HEK293T (cell line): Measurements from ENCODE around the gene CSNK1D.

Source experiments
- CTCF ChIA-PET: fragments of 350-600 bp; formaldehyde crosslinking; extraction: SDS; loops from one replicate; lab custom pipeline; 2021; ENCODE audit warnings: antibody characterized with exemption, inconsistent platforms; lab: Yijun Ruan, JAX
- POLR2A ChIA-PET: fragments of 350-600 bp; formaldehyde crosslinking; extraction: SDS; loops from one replicate; lab custom pipeline; 2020; ENCODE audit warnings: antibody characterized with exemption, inconsistent platforms; lab: Yijun Ruan, JAX
- DNase-seq: peaks from one replicate; pipeline ENCODE4 v3.0.0; 2012; ENCODE audit warnings: mixed read lengths; ENCODE audit errors: extremely low spot score
- ARNT ChIP-seq: fragments of 450-650 bp; IDR thresholded peaks from 2 replicates; pipeline ENCODE4 v1.6.1; 2017; ENCODE audit warnings: mild to moderate bottlenecking
- BHLHE40 ChIP-seq: fragments of 450-650 bp; IDR thresholded peaks from 2 replicates; pipeline ENCODE4 v1.6.1; 2016; ENCODE audit warnings: mild to moderate bottlenecking, moderate library complexity, borderline replicate concordance
- CTBP1 ChIP-seq: fragments of 450-650 bp; IDR thresholded peaks from 2 replicates; pipeline ENCODE4 v1.6.1; 2016; ENCODE audit warnings: borderline replicate concordance
- ELF4 ChIP-seq: fragments of 450-650 bp; IDR thresholded peaks from 2 replicates; pipeline ENCODE4 v1.6.1; 2017; ENCODE audit warnings: antibody characterized with exemption
- FOXA1 ChIP-seq: fragments of 450-650 bp; IDR thresholded peaks from 2 replicates; pipeline ENCODE4 v1.6.1; 2016; ENCODE audit warnings: mild to moderate bottlenecking
- FOXK2 ChIP-seq: fragments of 450-650 bp; IDR thresholded peaks from 2 replicates; pipeline ENCODE4 v1.6.1; 2016; ENCODE audit warnings: mild to moderate bottlenecking
- FOXM1 ChIP-seq: fragments of 450-650 bp; IDR thresholded peaks from 2 replicates; pipeline ENCODE4 v1.6.1; 2017; ENCODE audit warnings: mild to moderate bottlenecking, borderline replicate concordance
- HDGF ChIP-seq: fragments of 450-650 bp; IDR thresholded peaks from 2 replicates; pipeline ENCODE4 v1.6.1; 2017; ENCODE audit warnings: antibody characterized with exemption, borderline replicate concordance
- L3MBTL2 ChIP-seq: fragments of 450-650 bp; conservative IDR thresholded peaks from 2 replicates; pipeline ENCODE4 v1.6.1; 2016; ENCODE audit warnings: mild to moderate bottlenecking
- LEF1 ChIP-seq: fragments of 450-650 bp; IDR thresholded peaks from 2 replicates; pipeline ENCODE4 v1.6.1; 2017; ENCODE audit warnings: mild to moderate bottlenecking, borderline replicate concordance
- NFRKB ChIP-seq: fragments of 450-650 bp; IDR thresholded peaks from 2 replicates; pipeline ENCODE4 v1.6.1; 2016; ENCODE audit warnings: mild to moderate bottlenecking, moderate library complexity
- SP1 ChIP-seq: fragments of 450-650 bp; IDR thresholded peaks from 2 replicates; pipeline ENCODE4 v1.6.1; 2017
- SUZ12 ChIP-seq: fragments of 450-650 bp; IDR thresholded peaks from 2 replicates; pipeline ENCODE4 v1.6.1; 2016; ENCODE audit warnings: mild to moderate bottlenecking
- TARDBP ChIP-seq: fragments of 450-650 bp; IDR thresholded peaks from 2 replicates; pipeline ENCODE4 v1.6.1; 2016
- ZNF384 ChIP-seq: fragments of 450-650 bp; IDR thresholded peaks from 2 replicates; pipeline ENCODE4 v1.6.1; 2016
- TF ChIP-seq, protein P1 (sequence below): fragments of 450-650 bp; IDR thresholded peaks from 2 replicates; pipeline ENCODE4 v1.6.1; 2016

Gene CSNK1D

GRCh38 chr17:82204831-82205719 is 68.4 kb downstream of the CSNK1D start:
- CTCF ChIA-PET: interaction anchor here (1.0 to 1.1 kb wide), 2 partner anchors 13 to 122 kb away, joined by 3 to 4 read pairs; no protein-coding TSS in a partner anchor
- no peak for DNase-seq
- no peak for TF ChIP-seq BHLHE40
- TF ChIP-seq, protein P1, sequence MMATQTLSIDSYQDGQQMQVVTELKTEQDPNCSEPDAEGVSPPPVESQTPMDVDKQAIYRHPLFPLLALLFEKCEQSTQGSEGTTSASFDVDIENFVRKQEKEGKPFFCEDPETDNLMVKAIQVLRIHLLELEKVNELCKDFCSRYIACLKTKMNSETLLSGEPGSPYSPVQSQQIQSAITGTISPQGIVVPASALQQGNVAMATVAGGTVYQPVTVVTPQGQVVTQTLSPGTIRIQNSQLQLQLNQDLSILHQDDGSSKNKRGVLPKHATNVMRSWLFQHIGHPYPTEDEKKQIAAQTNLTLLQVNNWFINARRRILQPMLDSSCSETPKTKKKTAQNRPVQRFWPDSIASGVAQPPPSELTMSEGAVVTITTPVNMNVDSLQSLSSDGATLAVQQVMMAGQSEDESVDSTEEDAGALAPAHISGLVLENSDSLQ: no peak
- no peak for TF ChIP-seq SUZ12
- TF ChIP-seq FOXM1: no peak
- TF ChIP-seq FOXK2: no peak
- TF ChIP-seq TARDBP: no peak
- no peak for TF ChIP-seq CTBP1
- TF ChIP-seq HDGF: no peak
- TF ChIP-seq LEF1: no peak
- TF ChIP-seq ZNF384: no peak
- TF ChIP-seq FOXA1: no peak
- no peak for TF ChIP-seq NFRKB
- no peak for TF ChIP-seq ELF4
- no peak for TF ChIP-seq L3MBTL2
- no peak for TF ChIP-seq SP1
- TF ChIP-seq ARNT: no peak
- POLR2A ChIA-PET: interaction anchor here (0.9 to 1.4 kb wide), 3 partner anchors 10 to 269 kb away, joined by 4 to 6 read pairs (median 4); no protein-coding TSS in a partner anchor

DNA sequence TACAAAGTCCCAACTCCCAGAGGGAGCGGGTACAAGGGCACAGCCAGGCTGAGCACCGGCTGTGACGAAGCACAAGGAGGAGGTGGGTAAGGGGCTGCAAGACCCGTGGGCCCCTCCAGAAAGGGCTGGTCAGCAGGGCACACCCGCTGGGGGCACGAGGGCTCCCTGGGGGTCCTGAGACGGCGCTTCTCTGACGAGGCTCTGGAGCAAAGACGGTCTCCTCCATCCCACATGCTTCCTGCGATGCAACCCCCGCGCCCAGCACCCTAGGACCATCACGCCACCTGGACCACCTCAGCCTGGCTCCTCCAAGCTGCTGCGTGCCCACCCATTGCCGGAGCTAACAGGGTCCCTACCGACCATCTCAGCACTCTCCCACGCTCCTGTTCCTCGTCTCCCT is 69.6 kb downstream of the CSNK1D start:
- POLR2A ChIA-PET: no interaction called here
- CTCF ChIA-PET: no interaction called here
- TF ChIP-seq ELF4 (no peak), SP1 (no peak), LEF1 (no peak), FOXK2 (no peak), ZNF384 (no peak), CTBP1 (no peak), BHLHE40 (no peak), SUZ12 (no peak), HDGF (no peak), ARNT (no peak), FOXM1 (no peak), NFRKB (no peak), FOXA1 (no peak), L3MBTL2 (no peak), TARDBP (no peak)
- TF ChIP-seq, protein P1: no peak
- DNase-seq: no peak

DNA sequence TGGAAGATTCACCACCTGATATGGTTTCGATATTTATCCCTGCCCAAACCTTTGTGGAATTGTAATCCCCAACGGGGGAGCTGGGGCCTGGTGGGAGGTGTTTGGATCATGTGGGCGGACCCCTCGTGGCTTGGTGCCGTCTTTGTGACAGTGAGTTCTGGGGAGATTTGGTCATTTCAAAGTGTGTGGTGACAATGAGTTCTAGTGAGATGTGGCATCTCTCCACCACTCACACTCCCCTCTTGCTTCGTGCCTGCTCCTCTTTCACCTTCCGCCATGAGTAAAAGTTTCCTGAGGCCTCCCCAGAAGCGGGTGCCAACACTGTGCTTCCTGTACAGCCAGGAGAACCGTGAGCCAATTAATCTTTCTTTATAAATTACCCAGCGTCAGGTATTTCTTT is 70.5 kb downstream of the CSNK1D start:
- TF ChIP-seq CTBP1 (no peak), BHLHE40 (no peak), SP1 (no peak), FOXM1 (no peak), L3MBTL2 (no peak), NFRKB (no peak), TARDBP (no peak), HDGF (no peak), FOXK2 (no peak), ARNT (no peak)
- ChIA-PET POLR2A (no interaction called here), CTCF (interaction anchor here (0.7 kb wide), 1 partner anchor 23 kb away, joined by 3 read pairs; no protein-coding TSS in a partner anchor)
- DNase-seq: no peak

GRCh38 chr17:82201498-82201910 is 72.0 kb downstream of the CSNK1D start:
- no peak for DNase-seq
- TF ChIP-seq FOXA1 (no peak), NFRKB (no peak), TARDBP (no peak), SP1 (no peak), SUZ12 (no peak), BHLHE40 (no peak), FOXK2 (no peak), ZNF384 (no peak), L3MBTL2 (no peak)
- ChIA-PET POLR2A (no interaction called here), CTCF (interaction anchor here (0.6 to 2.2 kb wide), 2 partner anchors 35 to 202 kb away, joined by 5 read pairs; no protein-coding TSS in a partner anchor)

GRCh38 chr17:82200743-82201497 is 72.6 kb downstream of the CSNK1D start:
- no peak for DNase-seq
- POLR2A ChIA-PET: interaction anchor here (0.7 to 1.4 kb wide), 2 partner anchors 12 to 136 kb away, joined by 3 to 5 read pairs; partner anchors contain the start of gene CCDC57
- no peak for TF ChIP-seq FOXK2
- TF ChIP-seq SUZ12: no peak
- TF ChIP-seq ARNT: no peak
- TF ChIP-seq NFRKB: no peak
- no peak for TF ChIP-seq ZNF384
- TF ChIP-seq L3MBTL2: no peak
- TF ChIP-seq SP1: no peak
- no peak for TF ChIP-seq BHLHE40
- CTCF ChIA-PET: interaction anchor here (0.6 to 2.2 kb wide), 3 partner anchors 35 to 202 kb away, joined by 4 to 5 read pairs (median 5); no protein-coding TSS in a partner anchor
